ENCODE data around the gene TPP1.
A peak's percentile ranks its signal among the peaks of the same experiment; 100 is the strongest.

TPP1 gene

DNA sequence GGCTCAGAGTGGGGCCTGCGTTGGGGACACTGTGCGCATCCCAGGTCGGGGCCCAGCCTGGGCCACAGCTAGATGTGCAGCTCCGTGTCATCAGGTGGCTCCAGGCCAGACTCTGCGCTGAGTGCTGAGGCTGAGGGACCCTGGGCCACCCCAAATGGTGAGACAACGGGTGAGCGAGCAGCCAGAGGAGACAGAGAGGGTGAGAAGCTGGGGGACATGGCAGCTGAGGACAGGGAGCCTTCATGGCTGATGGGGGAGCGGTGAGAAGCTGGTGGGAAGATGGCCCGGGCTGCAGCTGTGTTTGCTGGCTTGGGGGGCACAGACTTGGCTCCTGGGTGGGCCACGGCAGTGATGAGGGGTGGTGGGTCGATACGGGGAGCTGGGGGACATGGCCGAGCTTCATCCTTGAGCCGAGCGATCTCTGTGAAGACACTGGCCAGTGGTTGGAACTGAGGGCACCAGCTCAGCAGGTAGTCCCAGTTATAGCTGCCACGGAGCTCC lies 2.5 kb upstream of the TPP1 start:
- H3K36me3 ChIP-seq (ENCODE audit: insufficient read depth) = no peaks in the 10 kb centered on the region
- no peak overlapping the region for H3K4me2 ChIP-seq
- no peaks in the 10 kb centered on the region for H4K20me1 ChIP-seq (ENCODE audit: insufficient read depth)
- no peak overlapping the region for H3K4me3 ChIP-seq (IDR thresholded peaks at IDR 0.05; ENCODE audit: insufficient read depth, low read depth, low read length)
- TF ChIP-seq CTCF (conservative IDR thresholded peaks at IDR 0.05; ENCODE audit: low read depth, low read length) = no peak
- no peak overlapping the region for H2AFZ ChIP-seq (ENCODE audit: low read depth)
- H3K4me1 ChIP-seq (ENCODE audit: low read depth, poor library complexity, severe bottlenecking) = peaks cover 10% of the 10 kb centered on the region
- H3K27me3 ChIP-seq (ENCODE audit: insufficient read depth, low read depth) = no peaks in the 10 kb centered on the region
- H3K9ac ChIP-seq = no peak overlapping the region
- H3K79me2 ChIP-seq (ENCODE audit: insufficient read depth, low read depth) = no peaks in the 10 kb centered on the region
- no peak overlapping the region for H3K27ac ChIP-seq

DNA sequence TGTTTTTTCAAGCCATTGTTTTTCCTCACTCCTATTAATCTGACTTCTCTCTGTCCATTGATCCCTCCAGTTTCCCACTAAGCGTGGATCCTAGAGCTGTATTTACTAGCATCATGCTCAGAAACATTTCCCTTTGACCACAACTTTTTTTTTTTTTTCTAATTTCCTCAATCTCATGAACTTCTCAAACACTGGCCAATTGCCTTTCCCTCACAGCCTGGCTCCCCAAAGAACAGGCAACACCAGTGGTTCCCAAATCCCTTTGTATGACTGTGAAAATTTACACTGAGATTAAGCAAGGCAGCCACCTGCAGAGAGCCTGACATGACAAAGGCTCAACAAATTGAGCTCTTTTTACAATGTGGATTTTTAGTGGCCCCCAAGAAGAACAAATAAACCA lies 1.4 kb upstream of the TPP1 start:
- Histone ChIP-seq H4K20me1 (ENCODE audit: insufficient read depth) (no peaks in the 10 kb centered on the region), H3K36me3 (ENCODE audit: insufficient read depth) (no peaks in the 10 kb centered on the region)
- TF ChIP-seq CTCF (conservative IDR thresholded peaks at IDR 0.05; ENCODE audit: low read depth, low read length) = no peak

DNA sequence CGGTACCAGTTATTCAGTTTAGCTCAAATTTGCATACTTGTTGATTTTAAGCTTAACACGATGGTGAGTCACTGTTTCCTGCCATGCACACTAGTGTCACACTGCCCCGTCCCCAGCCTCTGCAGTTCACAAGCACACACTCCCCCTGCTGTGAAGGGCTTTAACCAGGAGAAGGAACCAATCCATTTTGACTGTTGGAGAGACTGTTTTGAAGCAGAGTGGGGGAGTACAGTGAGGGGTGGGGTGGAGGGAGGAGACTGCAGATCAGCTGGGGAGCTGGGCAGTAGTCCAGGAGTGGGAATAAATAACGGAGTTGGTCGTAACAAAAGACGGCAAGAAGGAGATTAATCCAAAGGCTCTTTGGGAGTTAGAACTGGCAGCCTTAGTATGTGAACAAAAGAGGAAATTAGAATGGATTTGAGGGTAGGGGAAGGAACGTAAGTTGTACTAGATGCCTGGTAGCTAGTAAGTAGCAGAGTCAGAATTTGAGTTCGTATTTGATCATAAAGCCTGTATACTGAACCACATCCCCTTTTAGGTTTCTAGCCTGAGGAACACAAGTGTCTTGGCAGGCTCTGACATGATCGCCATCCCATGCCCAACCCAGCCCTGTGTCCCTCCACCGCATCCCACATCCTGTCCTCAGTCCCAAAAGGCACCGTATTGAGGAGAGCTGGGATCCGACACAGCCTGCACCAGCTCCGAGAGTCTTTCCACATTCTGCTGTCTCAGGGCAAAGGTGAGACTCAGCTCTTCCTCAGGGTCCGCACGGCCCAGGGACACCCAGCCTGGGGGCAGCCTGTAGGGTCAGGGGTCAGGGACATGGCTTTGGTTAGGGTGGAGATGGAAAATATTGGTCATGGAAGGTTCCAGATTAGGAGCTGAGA lies 862 bp downstream of the TPP1 start:
- Histone ChIP-seq H2AFZ (ENCODE audit: low read depth) (peak overlapping the region; percentile 62; the same call in 1 of the 2 replicates), H4K20me1 (ENCODE audit: insufficient read depth) (no peaks in the 10 kb centered on the region), H3K27me3 (ENCODE audit: insufficient read depth, low read depth) (no peaks in the 10 kb centered on the region), H3K4me3 (IDR thresholded peaks at IDR 0.05; ENCODE audit: insufficient read depth, low read depth, low read length) (peak overlapping the region; percentile 26), H3K4me1 (ENCODE audit: low read depth, poor library complexity, severe bottlenecking) (peaks cover 15% of the 10 kb centered on the region), H3K9ac (peak overlapping the region; percentile 52; the same call in 1 of the 2 replicates), H3K36me3 (ENCODE audit: insufficient read depth) (no peaks in the 10 kb centered on the region), H3K4me2 (peak overlapping the region; percentile 85), H3K79me2 (ENCODE audit: insufficient read depth, low read depth) (no peaks in the 10 kb centered on the region), H3K27ac (no peak overlapping the region)
- TF ChIP-seq CTCF (conservative IDR thresholded peaks at IDR 0.05; ENCODE audit: low read depth, low read length) = no peak

More for the DNA sequence above, 1.4 kb upstream of the TPP1 start:
- no peak overlapping the region for H3K27ac ChIP-seq
- no peak overlapping the region for H3K4me3 ChIP-seq (IDR thresholded peaks at IDR 0.05; ENCODE audit: insufficient read depth, low read depth, low read length)
- no peaks in the 10 kb centered on the region for H3K79me2 ChIP-seq (ENCODE audit: insufficient read depth, low read depth)
- no peak overlapping the region for H2AFZ ChIP-seq (ENCODE audit: low read depth)
- peaks cover 10% of the 10 kb centered on the region for H3K4me1 ChIP-seq (ENCODE audit: low read depth, poor library complexity, severe bottlenecking)
- H3K4me2 ChIP-seq = no peak overlapping the region
- H3K27me3 ChIP-seq (ENCODE audit: insufficient read depth, low read depth) = no peaks in the 10 kb centered on the region
- H3K9ac ChIP-seq = no peak overlapping the region

GRCh38 chr11:6617315-6617781 lies 1.9 kb downstream of the TPP1 start:
- Histone ChIP-seq H3K79me2 (ENCODE audit: insufficient read depth, low read depth) (no peaks in the 10 kb centered on the region), H3K36me3 (ENCODE audit: insufficient read depth) (no peaks in the 10 kb centered on the region), H3K4me2 (no peak overlapping the region), H3K4me1 (ENCODE audit: low read depth, poor library complexity, severe bottlenecking) (peaks cover 20% of the 10 kb centered on the region), H2AFZ (ENCODE audit: low read depth) (no peak overlapping the region), H3K27ac (no peak overlapping the region), H3K27me3 (ENCODE audit: insufficient read depth, low read depth) (no peaks in the 10 kb centered on the region), H3K9ac (no peak overlapping the region), H4K20me1 (ENCODE audit: insufficient read depth) (no peaks in the 10 kb centered on the region), H3K4me3 (IDR thresholded peaks at IDR 0.05; ENCODE audit: insufficient read depth, low read depth, low read length) (no peak overlapping the region)
- no peak for TF ChIP-seq CTCF (conservative IDR thresholded peaks at IDR 0.05; ENCODE audit: low read depth, low read length)
